GM18907 (cell line): ENCODE measurements around the gene ANKS4B.
"Not testable (repeated sequence)": the region's sequence is repeated elsewhere in the genome, so short reads cannot be mapped to it uniquely, and the experiment has no call there.

Experiments used
- ATAC-seq: cut with Tn5 transposase; IDR thresholded peaks from one replicate; pipeline ENCODE4 v1.9.1; 2021; ENCODE audit warnings: mild to moderate bottlenecking, moderate library complexity; ENCODE audit not compliant: unreplicated experiment

ANKS4B gene

GRCh38 chr16:21283521-21284289 lies 50.2 kb downstream of the ANKS4B start:
- peak; percentile 59 for ATAC-seq

DNA sequence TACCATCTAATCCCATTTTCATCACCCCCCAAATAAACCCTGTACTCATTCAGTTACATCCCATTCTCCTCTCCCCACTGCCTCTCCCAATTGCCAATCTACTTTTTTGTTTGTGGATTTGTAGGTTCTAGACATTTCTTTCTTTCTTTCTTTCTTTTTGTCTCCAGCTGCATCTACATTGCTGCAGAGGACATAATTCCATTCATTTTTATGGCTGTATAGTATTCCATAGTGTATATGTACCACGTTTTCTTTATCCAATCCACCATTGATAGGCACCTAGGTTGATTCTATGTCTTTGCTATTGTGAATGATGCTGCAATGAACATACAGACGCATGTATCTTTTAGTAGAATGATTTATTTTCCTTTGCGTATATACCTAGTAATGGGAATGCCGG lies 50.9 kb downstream of the ANKS4B start:
- ATAC-seq = no peak

GRCh38 chr16:21285314-21285713 lies 51.8 kb downstream of the ANKS4B start:
- ATAC-seq = no peak

- not testable (repeated sequence) for ATAC-seq
Measured at GRCh38 chr16:21289789-21290188, 56.3 kb downstream of the ANKS4B start.

DNA sequence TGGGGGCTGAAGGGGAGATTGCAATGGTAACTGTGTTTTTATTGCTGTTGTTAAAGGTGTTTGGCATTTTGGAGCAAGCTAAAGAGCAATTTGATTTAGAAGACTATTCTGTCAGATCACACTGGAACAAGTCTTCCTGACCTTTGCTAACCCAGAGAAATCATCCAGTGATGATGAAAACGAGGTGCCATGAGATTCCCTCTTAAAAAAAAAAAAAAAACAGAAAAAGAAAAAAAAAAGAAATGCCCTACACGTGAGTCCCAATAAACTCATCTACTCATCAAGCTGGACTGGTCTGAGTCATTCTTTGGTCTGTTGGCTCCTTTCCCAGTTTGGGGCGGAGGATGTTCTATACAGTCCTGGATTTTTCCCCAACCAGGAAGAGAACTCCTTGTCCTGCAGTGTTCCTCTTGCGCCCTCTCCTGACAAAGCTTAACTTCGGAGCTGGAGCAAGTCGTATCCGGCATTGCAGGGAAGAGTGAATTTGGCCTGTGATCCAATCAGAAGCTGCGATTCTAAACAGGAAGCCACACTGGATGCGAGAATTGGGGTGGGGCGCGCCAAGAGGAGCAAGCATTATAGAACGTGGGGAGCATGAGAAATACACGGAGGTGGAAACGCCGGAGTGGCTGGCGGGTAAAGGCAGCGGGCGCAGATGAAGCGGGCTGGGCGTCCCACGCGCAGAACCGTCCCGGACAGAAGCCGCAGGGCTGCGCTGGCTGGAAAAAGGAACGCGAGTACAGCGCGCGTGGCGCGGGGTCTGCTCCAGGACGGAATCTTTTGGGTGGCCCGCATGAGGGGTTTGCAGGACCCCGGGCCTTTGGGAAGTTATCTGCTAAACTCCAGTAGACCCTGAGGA lies 67.0 kb downstream of the ANKS4B start:
- ATAC-seq = peak; percentile 53

GRCh38 chr16:21301168-21301894 lies 67.8 kb downstream of the ANKS4B start:
- ATAC-seq = peak; percentile 69

DNA sequence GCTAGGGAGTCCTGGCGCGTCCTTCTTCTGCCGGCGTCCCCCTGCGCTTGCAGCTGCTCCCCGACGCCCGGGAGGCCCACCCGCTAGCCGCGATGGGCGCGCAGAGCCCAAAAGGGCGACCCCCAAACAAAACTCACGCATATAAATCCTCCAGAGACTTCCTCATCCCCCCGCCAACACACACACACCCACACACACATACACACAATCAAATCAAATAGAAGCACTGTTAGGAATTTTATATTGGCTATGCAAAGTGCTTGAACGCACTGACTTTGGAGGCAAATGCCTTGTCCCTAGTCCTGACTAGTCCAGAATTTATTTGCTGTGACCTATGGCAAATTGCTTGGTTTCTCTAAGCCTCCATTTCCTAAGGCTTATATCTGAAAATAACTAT lies 68.4 kb downstream of the ANKS4B start:
- ATAC-seq = no peak

- no peak for ATAC-seq
Measured at GRCh38 chr16:21302454-21302853, 69.0 kb downstream of the ANKS4B start.

DNA sequence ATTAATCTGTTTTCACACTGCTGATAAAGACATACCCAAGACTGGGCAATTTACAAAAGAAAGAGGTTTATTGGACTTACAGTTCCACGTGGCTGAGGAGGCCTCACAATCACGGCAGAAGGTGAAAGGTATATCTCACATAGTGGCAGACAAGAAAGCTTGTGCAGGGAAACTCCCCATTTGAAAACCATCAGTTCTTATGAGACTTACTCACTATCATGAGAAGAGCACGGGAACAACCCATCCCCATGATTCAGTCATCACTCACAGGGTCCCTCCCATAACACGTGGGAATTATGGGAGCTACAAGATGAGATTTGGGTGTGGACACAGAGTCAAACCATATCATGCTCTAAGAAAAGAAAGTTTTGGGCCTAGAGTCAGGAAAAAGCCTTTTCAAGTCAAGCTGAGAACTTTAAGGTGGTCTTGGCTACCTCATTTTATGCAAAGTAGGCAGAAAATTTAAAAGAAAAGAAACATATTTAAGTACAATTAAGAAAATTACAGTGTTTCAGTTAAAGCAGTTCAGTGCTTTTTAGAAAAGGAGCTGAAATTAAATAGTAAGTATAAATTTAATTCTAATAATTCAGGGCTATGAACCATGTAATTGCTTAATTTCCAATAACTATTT lies 69.5 kb downstream of the ANKS4B start:
- no peak for ATAC-seq
